GM12878 (cell line): ENCODE results near the gene HECTD4. TPM values are rescaled to one million over a fixed set of nuclear protein-coding genes. Genes with fewer than 3 reads are reported as not detected.

Experiments used
- ATF2 ChIP-seq: IDR thresholded peaks from 2 replicates; pipeline ENCODE4 v1.6.1; 2012; ENCODE audit warnings: low read length, inconsistent platforms
- CBX3 ChIP-seq: fragments of 200-600 bp; sonication (generic); IDR thresholded peaks from 2 replicates; pipeline ENCODE4 v1.6.1; 2016; ENCODE audit warnings: low read depth, borderline replicate concordance
- EZH2 ChIP-seq: IDR thresholded peaks from 2 replicates; pipeline ENCODE4 v1.6.1; 2012; ENCODE audit warnings: low read depth, mild to moderate bottlenecking, control low read depth, inconsistent platforms, low read length, borderline replicate concordance; ENCODE audit not compliant: control insufficient read depth
- HCFC1 ChIP-seq: fragments of 150-350 bp; IDR thresholded peaks from 2 replicates; pipeline ENCODE4 v1.6.1; 2014; ENCODE audit warnings: low read length
- HDAC2 ChIP-seq: fragments of 200-600 bp; sonication (generic); IDR thresholded peaks from 2 replicates; pipeline ENCODE4 v1.6.1; 2017
- IKZF2 ChIP-seq, 2 experiments: fragments of 450-650 bp; IDR thresholded peaks; 2 replicates each; pipeline ENCODE4 v1.6.1; 2017; ENCODE audit warnings: mild to moderate bottlenecking in 2 of 2, moderate library complexity in 2 of 2
- NKRF ChIP-seq: fragments of 450-650 bp; conservative IDR thresholded peaks from 2 replicates; pipeline ENCODE4 v1.6.1; 2017; ENCODE audit warnings: mild to moderate bottlenecking, moderate library complexity
- NR2C1 ChIP-seq: fragments of 450-650 bp; IDR thresholded peaks from 2 replicates; pipeline ENCODE4 v1.6.1; 2017; ENCODE audit warnings: antibody characterized with exemption, mild to moderate bottlenecking, moderate library complexity
- PKNOX1 ChIP-seq: fragments of 450-650 bp; IDR thresholded peaks from 2 replicates; pipeline ENCODE4 v1.6.1; 2016; ENCODE audit warnings: mild to moderate bottlenecking
- RAD21 ChIP-seq: IDR thresholded peaks from 2 replicates; pipeline ENCODE4 v1.6.1; 2011; ENCODE audit warnings: mild to moderate bottlenecking, low read depth, low read length, moderate library complexity; ENCODE audit not compliant: insufficient read depth
- RB1 ChIP-seq: fragments of 450-650 bp; formaldehyde crosslinking; IDR thresholded peaks from 2 replicates; pipeline ENCODE4 v1.6.1; 2017; ENCODE audit warnings: mild to moderate bottlenecking, borderline replicate concordance
- RELB ChIP-seq: fragments of 450-650 bp; IDR thresholded peaks from 2 replicates; pipeline ENCODE4 v1.6.1; 2017; ENCODE audit warnings: low read depth, mild to moderate bottlenecking, moderate library complexity
- SIX5 ChIP-seq: IDR thresholded peaks from 2 replicates; pipeline ENCODE4 v1.6.1; 2011; ENCODE audit warnings: mild to moderate bottlenecking, low read depth, low read length, moderate library complexity; ENCODE audit not compliant: severe bottlenecking
- SPI1 ChIP-seq: IDR thresholded peaks from 2 replicates; pipeline ENCODE4 v1.6.1; 2011; ENCODE audit warnings: low read depth, mild to moderate bottlenecking, low read length, moderate library complexity, borderline replicate concordance; ENCODE audit not compliant: insufficient read depth
- YBX1 ChIP-seq: fragments of 450-650 bp; IDR thresholded peaks from 2 replicates; pipeline ENCODE4 v1.6.1; 2016; ENCODE audit warnings: antibody characterized with exemption
- ZNF207 ChIP-seq: fragments of 450-650 bp; IDR thresholded peaks from 2 replicates; pipeline ENCODE4 v1.6.1; 2014; ENCODE audit warnings: antibody characterized with exemption, mild to moderate bottlenecking, borderline replicate concordance
- polyA plus RNA-seq, 11 experiments: library from polyadenylated mRNA; depleted of rRNA in 4 of 11; unstranded in 6 of 11; stranded (reverse) in 5 of 11; fragments of >200 nt; fragmentation: Nextera tagmentation in 4 of 11; fragmentation: Illumina TruSeq in 1 of 11; extraction: Ambion mirVana in 4 of 11; extraction: Trizol in 1 of 11; gene quantifications; 1 replicate in 1 of 11; 2 replicates in 10 of 11; pipeline versions ENCODE4 v1.2.1 to v1.2.3, GENCODE V29; 2011 to 2016; ENCODE audit warnings: inconsistent platforms in 2 of 11, missing spikeins in 2 of 11, low read depth in 1 of 11
- total RNA-seq, 4 experiments: library from RNA; depleted of rRNA in 3 of 4; stranded (reverse); fragments of >200 nt in 3 of 4; fragmentation: Illumina TruSeq in 1 of 4; extraction: Trizol in 1 of 4; gene quantifications; 2 replicates each; pipeline versions ENCODE4 v1.2.1 to v1.2.3, GENCODE V29; 2013 to 2021
- TF ChIP-seq, protein P1 (sequence below): fragments of 450-650 bp; formaldehyde crosslinking; IDR thresholded peaks from 2 replicates; pipeline ENCODE4 v1.4.0; 2022; ENCODE audit warnings: mild to moderate bottlenecking, moderate library complexity

HECTD4 gene
- total and polyA plus RNA-seq, 10 of the 15 experiments (the other 5 are each of a cell fraction or from before 2014, with no cell fraction given), result 5.8 to 43.9 (median 17.9) TPM

GRCh38 chr12:112381883-112382796 is at the start of gene HECTD4 (continued):
- TF ChIP-seq RELB (no peak), ATF2 (no peak), YBX1 (no peak), PKNOX1 (peak; percentile 49; the same call in 1 of the 2 replicates), CBX3 (no peak), IKZF2 (IDR thresholded peaks at IDR 0.05) (no peak), RAD21 (no peak), ZNF207 (0 out of 2 replicates have a peak, but pooled peaks have one; percentile 16), EZH2 (no peak), RB1 (no peak), HDAC2 (no peak), NR2C1 (no peak), SIX5 (no peak), NKRF (peak; percentile 83), SPI1 (no peak), HCFC1 (peak; percentile 54)
- TF ChIP-seq, protein P1, sequence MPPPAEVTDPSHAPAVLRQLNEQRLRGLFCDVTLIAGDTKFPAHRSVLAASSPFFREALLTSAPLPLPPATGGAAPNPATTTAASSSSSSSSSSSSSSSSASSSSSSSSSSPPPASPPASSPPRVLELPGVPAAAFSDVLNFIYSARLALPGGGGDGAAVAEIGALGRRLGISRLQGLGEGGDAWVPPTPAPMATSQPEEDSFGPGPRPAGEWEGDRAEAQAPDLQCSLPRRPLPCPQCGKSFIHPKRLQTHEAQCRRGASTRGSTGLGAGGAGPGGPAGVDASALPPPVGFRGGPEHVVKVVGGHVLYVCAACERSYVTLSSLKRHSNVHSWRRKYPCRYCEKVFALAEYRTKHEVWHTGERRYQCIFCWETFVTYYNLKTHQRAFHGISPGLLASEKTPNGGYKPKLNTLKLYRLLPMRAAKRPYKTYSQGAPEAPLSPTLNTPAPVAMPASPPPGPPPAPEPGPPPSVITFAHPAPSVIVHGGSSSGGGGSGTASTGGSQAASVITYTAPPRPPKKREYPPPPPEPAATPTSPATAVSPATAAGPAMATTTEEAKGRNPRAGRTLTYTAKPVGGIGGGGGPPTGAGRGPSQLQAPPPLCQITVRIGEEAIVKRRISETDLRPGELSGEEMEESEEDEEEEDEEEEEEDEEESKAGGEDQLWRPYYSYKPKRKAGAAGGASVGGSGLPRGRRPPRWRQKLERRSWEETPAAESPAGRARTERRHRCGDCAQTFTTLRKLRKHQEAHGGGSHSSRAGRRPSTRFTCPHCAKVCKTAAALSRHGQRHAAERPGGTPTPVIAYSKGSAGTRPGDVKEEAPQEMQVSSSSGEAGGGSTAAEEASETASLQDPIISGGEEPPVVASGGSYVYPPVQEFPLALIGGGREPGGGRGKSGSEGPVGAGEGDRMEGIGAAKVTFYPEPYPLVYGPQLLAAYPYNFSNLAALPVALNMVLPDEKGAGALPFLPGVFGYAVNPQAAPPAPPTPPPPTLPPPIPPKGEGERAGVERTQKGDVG (CRISPR knock-in tag), result no peak
